HG02884 (cell line): ENCODE results near the gene EN1.

Experiments used
- ATAC-seq: cut with Tn5 transposase; IDR thresholded peaks from one replicate; pipeline ENCODE4 v1.9.1; 2021; ENCODE audit warnings: mild to moderate bottlenecking, moderate library complexity; ENCODE audit not compliant: unreplicated experiment

The EN1 gene

GRCh38 chr2:118826093-118826492, 21.4 kb downstream of the EN1 start:
- no peak for ATAC-seq

GRCh38 chr2:118823633-118824032, 23.8 kb downstream of the EN1 start:
- ATAC-seq = no peak

GRCh38 chr2:118822572-118822971, 24.9 kb downstream of the EN1 start:
- no peak for ATAC-seq

GRCh38 chr2:118822015-118822414, 25.4 kb downstream of the EN1 start:
- no peak for ATAC-seq

GRCh38 chr2:118817469-118817868, 30.0 kb downstream of the EN1 start:
- no peak for ATAC-seq

GRCh38 chr2:118816669-118817068, 30.8 kb downstream of the EN1 start:
- ATAC-seq = no peak

GRCh38 chr2:118815731-118816130, 31.7 kb downstream of the EN1 start:
- no peak for ATAC-seq

GRCh38 chr2:118815314-118815713, 32.1 kb downstream of the EN1 start:
- ATAC-seq = no peak

GRCh38 chr2:118814368-118814767, 33.1 kb downstream of the EN1 start:
- ATAC-seq = no peak

GRCh38 chr2:118813601-118814339, 33.7 kb downstream of the EN1 start:
- ATAC-seq = no peak

GRCh38 chr2:118813111-118813510, 34.3 kb downstream of the EN1 start:
- ATAC-seq = no peak

- no peak for ATAC-seq
Measured at GRCh38 chr2:118812552-118812951, 34.9 kb downstream of the EN1 start.

- ATAC-seq = no peak
Measured at GRCh38 chr2:118811514-118812115, 35.8 kb downstream of the EN1 start.

GRCh38 chr2:118810766-118811165, 36.7 kb downstream of the EN1 start:
- no peak for ATAC-seq

GRCh38 chr2:118808429-118808809, 39.0 kb downstream of the EN1 start:
- no peak for ATAC-seq

- no peak for ATAC-seq
Measured at GRCh38 chr2:118807668-118808428, 39.6 kb downstream of the EN1 start.

- no peak for ATAC-seq
Measured at GRCh38 chr2:118806797-118807667, 40.4 kb downstream of the EN1 start.

GRCh38 chr2:118805064-118805690, 42.3 kb downstream of the EN1 start:
- no peak for ATAC-seq

GRCh38 chr2:118803012-118803411, 44.4 kb downstream of the EN1 start:
- ATAC-seq = no peak

- ATAC-seq = no peak
Measured at GRCh38 chr2:118801151-118801550, 46.3 kb downstream of the EN1 start.

GRCh38 chr2:118800736-118801135, 46.7 kb downstream of the EN1 start:
- ATAC-seq = no peak
